NT2/D1 (cell line): ENCODE measurements around the gene MAP2.

Experiments
- DNase-seq: peaks from one replicate; pipeline ENCODE4 v3.0.0-alpha.2; 2011; ENCODE audit warnings: low read depth, low spot score
- H3K27me3 ChIP-seq: 2 replicates; pipeline ENCODE4 v1.6.0; 2011; ENCODE audit warnings: mild to moderate bottlenecking; ENCODE audit not compliant: insufficient read length, insufficient read depth
- H3K36me3 ChIP-seq: 2 replicates; pipeline ENCODE4 v1.6.1; 2011; ENCODE audit warnings: mild to moderate bottlenecking, low read length, mixed read lengths; ENCODE audit not compliant: insufficient read depth, insufficient read length
- H3K4me1 ChIP-seq: 2 replicates; pipeline ENCODE4 v1.5.1; 2011; ENCODE audit not compliant: insufficient read depth, insufficient read length
- H3K4me3 ChIP-seq: 2 replicates; pipeline ENCODE4 v1.5.1; 2011; ENCODE audit warnings: low read depth; ENCODE audit not compliant: insufficient read length
- H3K9ac ChIP-seq: 2 replicates; pipeline ENCODE4 v1.6.0; 2011; ENCODE audit warnings: low read depth; ENCODE audit not compliant: insufficient read length
- H3K9me3 ChIP-seq: 2 replicates; pipeline ENCODE4 v1.5.1; 2011; ENCODE audit warnings: mild to moderate bottlenecking, low read length; ENCODE audit not compliant: insufficient read depth
- SUZ12 ChIP-seq: IDR thresholded peaks from 2 replicates; pipeline ENCODE4 v1.6.1; 2011; ENCODE audit not compliant: insufficient read length, insufficient read depth; ENCODE audit errors: extremely low read depth
- YY1 ChIP-seq: IDR thresholded peaks from 2 replicates; pipeline ENCODE4 v1.6.1; 2011; ENCODE audit not compliant: insufficient read length, insufficient read depth
- ZNF274 ChIP-seq: IDR thresholded peaks from 2 replicates; pipeline ENCODE4 v1.6.1; 2011; ENCODE audit warnings: mild to moderate bottlenecking, low read depth, low read length

Gene MAP2

DNA sequence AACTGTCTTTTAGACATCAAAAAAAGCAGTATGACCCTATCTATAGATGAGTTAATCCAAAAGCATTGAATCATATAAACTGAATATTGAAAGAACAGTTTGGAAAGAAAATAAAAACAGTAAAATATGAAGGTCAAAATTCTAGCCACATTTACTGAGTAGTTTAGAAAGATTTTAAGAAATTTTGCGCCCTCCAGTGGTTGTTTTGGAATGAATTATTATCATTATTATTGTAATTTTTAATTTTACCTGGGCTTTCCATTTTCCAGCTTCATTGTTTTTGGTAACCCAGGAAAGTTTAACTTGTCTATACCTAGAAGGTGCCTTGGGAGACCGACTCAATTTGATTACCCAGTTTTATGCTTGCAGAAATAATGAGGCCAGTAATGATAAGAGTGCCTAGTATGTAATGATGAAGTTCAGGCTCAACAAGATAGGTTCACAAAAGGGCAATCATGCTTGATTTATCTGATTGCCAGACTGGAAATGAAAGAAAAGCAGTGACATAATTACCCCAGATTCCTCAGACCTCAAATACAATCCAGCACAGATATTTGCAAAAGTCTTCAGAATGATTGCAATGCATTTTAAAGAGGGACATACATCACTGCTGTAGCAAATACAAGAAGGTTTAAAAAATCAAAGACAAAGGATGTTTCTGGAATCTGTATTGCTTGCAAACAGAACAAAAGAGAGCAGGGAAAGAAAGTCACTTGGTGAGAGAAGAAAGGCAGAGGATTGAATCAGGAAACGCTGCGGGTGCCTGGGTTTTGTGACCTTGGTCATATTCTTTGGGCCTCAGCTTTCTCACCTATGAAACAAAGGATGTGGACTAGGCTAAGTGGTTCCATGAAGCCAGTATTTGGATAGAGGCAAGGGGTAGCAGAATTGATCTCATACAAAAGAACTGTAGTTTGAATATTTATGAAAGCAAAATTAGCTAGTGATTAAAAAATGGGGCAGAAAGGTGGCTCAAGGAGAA lies 153.8 kb downstream of the MAP2 start:
- Histone ChIP-seq H3K4me1 (no peaks in the 10 kb centered on the region), H3K9me3 (no peaks in the 10 kb centered on the region), H3K9ac (no peak overlapping the region), H3K27me3 (no peaks in the 10 kb centered on the region), H3K4me3 (no peak overlapping the region), H3K36me3 (no peaks in the 10 kb centered on the region)
- DNase-seq = no peak
- TF ChIP-seq YY1 (no peak), ZNF274 (no peak), SUZ12 (no peak)

DNA sequence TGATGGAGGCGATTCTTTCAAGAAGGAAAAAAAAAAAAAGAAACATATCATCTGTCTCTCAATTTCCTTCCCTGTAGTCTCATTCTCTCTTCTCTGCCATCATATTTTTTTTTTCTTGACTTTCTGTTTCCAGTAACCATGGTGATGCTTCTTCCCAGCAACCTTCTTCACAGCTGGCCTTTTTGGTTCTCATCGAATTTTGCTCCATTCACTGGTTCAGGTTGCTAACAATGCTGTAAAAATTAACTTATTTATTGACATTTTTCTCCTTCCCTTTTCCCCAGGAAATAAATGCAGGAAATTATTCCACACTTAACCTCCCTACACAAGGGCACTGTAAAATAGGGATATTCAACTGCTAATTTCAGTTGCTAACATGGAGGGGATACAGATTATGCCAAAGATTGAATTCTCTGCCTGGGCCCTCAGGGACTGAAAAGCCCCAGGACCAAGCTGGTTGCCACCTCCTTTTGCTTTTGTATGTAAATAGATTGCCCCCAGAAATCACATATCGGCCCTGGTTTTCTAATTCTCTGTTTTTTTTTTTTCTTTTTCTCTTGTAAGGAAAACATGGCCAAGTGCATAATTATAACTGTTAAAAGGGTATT lies 154.7 kb downstream of the MAP2 start:
- Histone ChIP-seq H3K4me3 (no peak overlapping the region), H3K36me3 (no peaks in the 10 kb centered on the region), H3K9ac (no peak overlapping the region), H3K27me3 (no peaks in the 10 kb centered on the region), H3K4me1 (no peaks in the 10 kb centered on the region), H3K9me3 (no peaks in the 10 kb centered on the region)
- TF ChIP-seq SUZ12 (no peak), ZNF274 (no peak), YY1 (no peak)
- DNase-seq = no peak

DNA sequence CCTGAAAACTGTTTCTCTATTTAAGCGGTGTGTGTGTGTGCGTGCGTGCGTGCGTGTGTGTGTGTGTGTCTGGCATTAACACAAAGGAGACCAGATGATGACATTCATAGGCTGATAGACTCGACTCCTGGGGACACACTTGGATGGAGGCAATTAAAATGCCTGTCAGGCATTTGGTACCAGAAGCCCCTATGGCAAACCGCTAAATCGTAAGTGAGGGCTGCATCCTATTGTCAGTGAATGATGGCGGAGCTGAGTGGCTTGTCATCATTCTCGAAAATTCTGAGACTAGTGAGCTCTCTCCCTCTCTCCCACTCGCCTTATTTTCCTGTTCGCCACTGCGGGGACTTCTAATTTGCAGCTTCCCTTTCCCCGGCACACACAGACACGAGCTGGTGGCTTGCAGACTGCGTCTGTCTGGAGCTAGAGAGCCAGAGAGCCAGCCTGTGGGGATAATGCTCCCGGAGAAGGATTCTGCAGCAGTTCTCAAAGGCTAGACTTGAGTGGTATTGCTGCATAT lies 155.4 kb downstream of the MAP2 start:
- no peaks in the 10 kb centered on the region for H3K9me3 ChIP-seq
- H3K27me3 ChIP-seq = no peaks in the 10 kb centered on the region
- no peak overlapping the region for H3K9ac ChIP-seq
- H3K4me1 ChIP-seq = no peaks in the 10 kb centered on the region
- H3K36me3 ChIP-seq = no peaks in the 10 kb centered on the region
- no peak overlapping the region for H3K4me3 ChIP-seq
- TF ChIP-seq ZNF274 (no peak), SUZ12 (no peak), YY1 (no peak)
- DNase-seq = no peak

DNA sequence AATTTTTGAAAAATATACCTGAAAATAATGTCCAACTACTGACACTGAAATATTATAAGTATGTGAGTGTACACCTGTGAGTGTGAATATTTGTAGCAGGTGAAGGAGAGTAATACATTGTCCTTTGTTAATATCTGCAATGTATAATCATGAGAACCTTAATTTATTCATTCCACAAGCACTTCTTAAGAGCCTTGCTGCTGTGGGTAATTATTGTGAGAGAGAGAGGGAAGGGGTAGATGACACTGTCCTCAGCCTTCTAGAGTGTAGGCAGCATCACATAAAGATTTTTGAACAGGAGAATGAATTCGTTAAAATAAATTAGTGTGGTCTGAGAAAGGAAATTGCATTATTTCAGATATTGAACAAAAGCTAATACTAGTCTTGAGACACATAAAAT lies 157.2 kb downstream of the MAP2 start:
- Histone ChIP-seq H3K4me1 (no peaks in the 10 kb centered on the region), H3K4me3 (no peak overlapping the region), H3K9me3 (no peaks in the 10 kb centered on the region), H3K9ac (no peak overlapping the region), H3K36me3 (no peaks in the 10 kb centered on the region), H3K27me3 (no peaks in the 10 kb centered on the region)
- TF ChIP-seq SUZ12 (no peak), YY1 (no peak), ZNF274 (no peak)
- DNase-seq = no peak

DNA sequence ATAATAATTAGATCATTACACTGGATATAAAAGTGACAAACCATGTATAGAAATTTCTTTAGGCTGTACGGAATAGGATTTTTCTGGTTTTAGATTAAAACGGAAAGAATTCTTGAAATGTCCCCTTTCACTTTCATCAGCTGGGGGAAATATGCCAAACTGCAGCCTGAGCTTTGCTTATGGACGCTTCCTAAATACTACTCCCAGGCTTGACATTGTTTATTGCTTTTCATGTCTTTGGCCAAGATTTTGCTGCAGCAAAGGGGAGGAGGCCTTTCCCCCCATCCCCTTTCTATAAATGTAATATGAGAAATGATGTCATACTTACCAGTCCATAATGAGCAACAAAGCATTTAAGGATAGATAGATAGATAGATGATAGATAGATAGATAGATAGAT lies 158.4 kb downstream of the MAP2 start:
- TF ChIP-seq ZNF274 (no peak), YY1 (no peak), SUZ12 (no peak)
- Histone ChIP-seq H3K9me3 (no peaks in the 10 kb centered on the region), H3K27me3 (no peaks in the 10 kb centered on the region), H3K4me3 (no peak overlapping the region), H3K4me1 (no peaks in the 10 kb centered on the region), H3K9ac (no peak overlapping the region), H3K36me3 (no peaks in the 10 kb centered on the region)
- DNase-seq = no peak

DNA sequence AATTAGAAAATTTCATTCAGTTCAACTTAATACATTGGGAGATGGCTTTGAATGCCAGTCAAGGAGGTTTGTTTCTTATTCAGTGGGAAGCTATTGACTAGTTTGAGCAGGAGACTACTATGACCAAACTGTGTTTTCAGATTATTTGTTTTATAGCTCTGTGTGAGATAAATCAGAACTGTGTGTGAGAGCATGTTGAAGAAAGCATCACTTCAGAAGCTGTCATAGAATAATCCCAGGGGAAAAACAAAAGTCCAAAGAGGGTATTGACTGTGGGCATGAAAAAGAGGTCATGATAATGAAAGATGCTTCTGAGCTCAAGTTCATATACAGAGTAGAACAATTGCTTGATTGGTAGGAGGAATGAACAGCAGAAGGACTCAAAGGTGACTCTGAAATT lies 160.6 kb downstream of the MAP2 start:
- Histone ChIP-seq H3K27me3 (no peaks in the 10 kb centered on the region), H3K36me3 (no peaks in the 10 kb centered on the region), H3K4me3 (no peak overlapping the region), H3K9ac (no peak overlapping the region), H3K9me3 (no peaks in the 10 kb centered on the region), H3K4me1 (no peaks in the 10 kb centered on the region)
- TF ChIP-seq YY1 = no peak
- TF ChIP-seq SUZ12 = no peak
- TF ChIP-seq ZNF274 = no peak
- DNase-seq = no peak

DNA sequence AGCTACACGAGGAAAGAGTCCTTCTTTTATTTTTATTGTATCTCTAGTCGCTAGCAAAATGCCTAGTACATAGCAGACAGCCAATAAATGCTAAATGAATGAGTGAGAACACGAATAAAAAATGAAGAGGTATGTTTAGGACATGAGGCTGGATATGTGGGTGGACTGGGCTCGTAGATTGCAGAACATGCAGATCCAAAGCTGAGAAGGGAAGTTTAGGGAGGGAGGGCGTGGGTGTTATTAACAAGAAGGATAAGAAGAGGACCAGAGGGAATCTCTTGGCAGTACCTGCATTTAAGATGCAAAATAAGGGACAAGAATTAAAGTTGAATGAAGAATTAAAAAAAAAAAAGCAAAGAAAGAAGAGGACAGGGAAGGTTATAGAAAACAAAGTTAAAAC lies 161.1 kb downstream of the MAP2 start:
- no peaks in the 10 kb centered on the region for H3K36me3 ChIP-seq
- no peak for DNase-seq

More for the DNA sequence above, 161.1 kb downstream of the MAP2 start:
- TF ChIP-seq YY1 = no peak
- no peak for TF ChIP-seq SUZ12
- no peak for TF ChIP-seq ZNF274
- Histone ChIP-seq H3K9ac (no peak overlapping the region), H3K4me1 (no peaks in the 10 kb centered on the region), H3K9me3 (no peaks in the 10 kb centered on the region), H3K27me3 (no peaks in the 10 kb centered on the region), H3K4me3 (no peak overlapping the region)
